ENCODE results near the gene C10orf67.
"Not testable (repeated sequence)": the region's sequence is repeated elsewhere in the genome, so short reads cannot be mapped to it uniquely, and the experiment has no call there.

Gene C10orf67

DNA sequence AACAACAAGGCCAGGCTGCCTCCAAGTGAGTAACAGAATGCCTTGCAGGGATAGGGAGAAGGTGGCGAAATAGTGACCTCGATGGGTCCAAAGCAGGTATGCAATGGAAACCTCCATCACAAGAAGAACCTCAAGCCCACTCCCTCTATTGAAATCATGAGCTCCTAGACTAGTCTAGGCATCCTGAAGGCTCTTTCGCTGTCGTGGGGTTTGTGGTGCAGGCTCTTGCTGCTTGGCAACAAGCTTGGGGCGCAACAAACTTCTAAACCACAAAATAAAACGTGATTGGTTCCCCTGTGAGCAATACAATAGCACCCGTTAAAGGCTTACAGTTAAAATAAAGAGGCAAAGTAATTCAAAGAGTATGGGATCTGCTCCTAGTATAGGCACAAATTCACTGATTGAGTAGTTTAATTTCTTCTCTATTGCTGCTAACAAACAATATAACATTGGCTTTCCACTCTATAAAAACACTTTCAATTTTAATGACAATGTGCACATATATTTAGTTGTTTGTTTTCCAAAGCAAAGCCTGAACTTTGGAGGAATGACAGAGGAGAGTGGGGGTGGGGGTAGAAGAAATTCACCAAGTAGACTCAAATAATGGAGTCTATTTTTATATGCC lies 64.1 kb downstream of the C10orf67 start:
- DNase-seq (ENCODE audit: low read depth in 2 of 2): no peak

DNA sequence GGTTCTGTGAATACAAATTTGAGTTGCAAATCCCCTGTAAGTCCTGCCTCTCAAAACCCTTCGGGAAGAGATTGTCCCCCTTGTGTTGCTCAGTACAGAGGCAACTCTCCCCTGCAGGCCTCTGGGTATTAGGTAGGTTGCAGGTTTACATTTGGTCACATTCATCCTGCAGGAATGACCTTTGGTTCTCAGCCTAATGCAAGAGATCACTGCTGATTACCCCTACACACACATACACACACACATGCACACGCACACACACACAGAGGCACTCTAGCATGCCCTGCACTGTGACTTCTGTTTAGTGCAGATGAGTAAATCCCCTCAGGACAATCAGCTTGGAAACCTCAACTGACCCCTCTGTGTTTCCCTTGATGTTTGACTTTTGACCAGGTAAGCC lies 69.2 kb downstream of the C10orf67 start:
- no peak for DNase-seq (ENCODE audit: low read depth in 2 of 2)

DNA sequence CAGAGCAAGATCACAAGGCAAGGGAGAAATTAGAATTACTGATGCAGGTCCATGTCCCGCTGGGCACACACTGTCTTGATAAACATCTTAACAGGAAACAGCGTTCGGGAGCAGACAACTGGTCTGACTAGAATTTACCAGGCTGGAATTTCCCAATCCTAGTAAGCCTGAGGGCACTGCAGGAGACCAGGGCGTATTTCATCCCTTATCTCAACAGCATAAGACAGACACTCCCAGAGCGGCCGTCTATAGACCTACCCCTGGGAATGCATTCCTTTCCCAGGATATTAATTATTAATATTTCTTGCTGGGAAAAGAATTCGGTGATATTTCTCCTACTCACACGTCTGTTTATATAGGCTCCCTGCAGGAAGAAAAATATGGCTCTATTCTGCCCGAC lies 70.4 kb downstream of the C10orf67 start:
- DNase-seq (ENCODE audit: low read depth in 2 of 2): not testable (repeated sequence)

DNA sequence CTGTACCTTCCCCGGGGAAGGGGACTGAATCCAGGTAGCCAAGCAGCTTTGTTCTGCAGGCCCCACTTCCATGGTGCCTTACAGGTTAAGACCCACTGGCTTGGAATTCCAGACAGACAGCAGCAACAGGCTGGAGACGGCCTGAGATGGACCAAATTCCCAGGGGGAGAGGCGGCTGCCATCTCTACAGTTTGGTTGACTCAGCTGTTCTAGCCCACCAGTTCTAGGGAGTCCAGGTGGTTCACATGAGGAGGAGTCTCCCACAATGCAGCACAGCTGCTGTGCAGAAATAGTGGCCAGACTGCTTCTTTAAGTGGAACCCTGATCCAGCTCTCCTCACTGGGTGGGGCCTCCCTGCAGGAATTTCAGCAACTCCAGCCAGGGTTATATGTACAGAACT lies 74.1 kb downstream of the C10orf67 start:
- DNase-seq (ENCODE audit: low read depth in 2 of 2): no peak

DNA sequence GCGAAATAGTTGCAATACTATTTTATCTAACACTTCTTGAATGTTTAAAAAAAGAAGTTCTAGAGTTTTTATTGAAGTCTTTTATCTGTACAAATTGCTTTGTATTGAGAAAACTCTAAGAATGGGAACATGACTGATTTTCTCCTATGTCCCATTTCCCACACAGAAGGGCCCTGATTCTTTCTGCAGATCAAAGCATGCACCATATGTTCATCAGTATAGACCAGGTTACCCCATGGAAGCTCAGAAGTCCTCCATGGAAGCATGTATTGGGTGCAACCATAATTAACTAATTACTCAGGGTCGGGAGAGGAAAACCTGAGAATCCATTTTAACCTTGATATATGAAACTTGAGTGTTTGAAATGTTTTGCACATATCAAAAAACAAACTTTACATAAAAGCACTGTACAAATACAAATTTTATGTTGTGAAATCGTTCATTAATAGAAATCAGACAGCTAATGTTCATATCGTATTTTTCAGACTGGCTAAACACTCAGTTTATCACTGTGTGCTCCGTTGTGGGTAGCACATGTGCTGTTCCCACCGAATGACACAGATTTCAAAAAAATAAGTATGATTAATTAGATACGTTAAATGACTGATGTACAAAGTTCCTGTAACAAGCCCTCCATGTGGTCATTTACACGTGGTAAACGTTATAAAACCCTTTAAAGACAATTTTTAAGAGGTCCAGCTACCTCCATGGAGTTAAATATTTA lies 81.0 kb downstream of the C10orf67 start:
- DNase-seq (ENCODE audit: low read depth in 2 of 2): no peak

DNA sequence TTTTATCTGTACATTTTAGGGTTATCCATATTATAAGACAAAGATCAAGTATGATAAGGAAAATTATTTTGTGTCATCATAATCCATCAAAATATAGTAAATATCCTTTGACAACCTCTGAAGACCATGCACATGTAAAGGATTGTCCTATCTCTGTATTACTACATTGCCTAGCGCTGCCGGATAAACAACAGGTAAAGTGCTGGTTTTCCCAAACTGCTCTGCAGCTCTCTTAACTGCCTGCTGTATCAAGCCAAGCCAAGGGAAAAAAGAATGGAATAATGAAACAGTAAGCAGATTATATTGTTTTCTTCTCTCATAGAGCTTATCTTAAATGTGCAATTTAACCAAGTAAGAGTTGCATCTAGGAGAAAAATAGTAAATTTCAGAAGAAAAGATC lies 81.7 kb downstream of the C10orf67 start:
- no peak for DNase-seq (ENCODE audit: low read depth in 2 of 2)

DNA sequence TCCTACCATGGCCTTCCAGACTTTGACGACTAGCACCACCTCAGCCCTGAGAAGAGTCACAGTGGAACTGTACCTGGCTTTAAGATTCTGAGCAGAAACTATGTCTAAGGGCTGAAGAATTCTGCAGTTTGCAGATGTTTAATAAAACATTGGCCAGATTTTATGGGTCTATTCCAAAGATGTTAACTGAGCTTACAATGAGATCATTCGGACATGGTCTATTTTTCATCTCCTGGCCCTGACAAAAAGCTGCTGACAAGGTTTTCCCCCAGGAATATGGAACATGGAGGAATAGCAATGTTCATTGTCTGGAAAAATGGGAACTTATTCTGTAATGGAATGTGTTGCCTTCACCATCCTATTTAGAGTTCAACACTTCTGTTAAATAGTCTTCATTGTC lies 86.1 kb downstream of the C10orf67 start:
- DNase-seq (ENCODE audit: low read depth in 2 of 2): no peak

DNA sequence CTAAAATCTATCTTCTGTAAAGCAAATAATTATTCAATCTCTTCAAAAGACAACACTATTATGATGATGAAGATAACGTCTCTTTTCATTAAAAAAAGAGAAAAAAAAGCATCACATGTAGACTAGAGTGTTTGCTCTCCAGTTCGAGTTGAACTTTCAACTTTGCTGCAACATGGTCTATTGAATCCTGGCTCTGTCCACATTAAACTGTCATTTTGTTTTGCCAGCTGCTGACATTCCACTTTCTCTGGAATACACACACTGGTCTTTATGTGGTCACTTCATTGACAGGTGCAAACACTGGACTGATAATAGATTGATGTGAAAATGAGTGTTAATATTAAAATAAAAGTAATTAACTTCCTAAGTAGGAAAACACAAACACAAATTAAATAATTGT lies 90.8 kb downstream of the C10orf67 start:
- no peak for DNase-seq (ENCODE audit: low read depth in 2 of 2)

DNA sequence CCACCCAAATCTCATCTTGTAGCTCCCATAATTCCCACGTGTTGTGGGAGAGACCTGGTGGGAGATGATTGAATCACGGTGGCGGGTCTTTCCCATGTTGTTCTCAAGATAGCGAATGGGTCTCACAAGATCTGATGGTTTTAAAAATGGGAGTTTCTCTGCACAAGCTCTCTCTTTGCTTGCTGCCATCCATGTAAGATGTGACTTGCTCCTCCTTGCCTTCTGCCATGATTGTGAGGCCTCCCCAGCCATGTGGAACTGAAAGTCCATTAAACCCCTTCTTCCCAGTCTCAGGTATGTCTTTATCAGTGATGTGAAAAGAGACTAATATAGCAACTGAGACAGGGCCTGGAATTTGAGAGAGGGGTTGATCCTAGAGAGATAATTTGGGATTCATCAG lies 91.7 kb downstream of the C10orf67 start:
- not testable (repeated sequence) for DNase-seq (ENCODE audit: low read depth in 2 of 2)

DNA sequence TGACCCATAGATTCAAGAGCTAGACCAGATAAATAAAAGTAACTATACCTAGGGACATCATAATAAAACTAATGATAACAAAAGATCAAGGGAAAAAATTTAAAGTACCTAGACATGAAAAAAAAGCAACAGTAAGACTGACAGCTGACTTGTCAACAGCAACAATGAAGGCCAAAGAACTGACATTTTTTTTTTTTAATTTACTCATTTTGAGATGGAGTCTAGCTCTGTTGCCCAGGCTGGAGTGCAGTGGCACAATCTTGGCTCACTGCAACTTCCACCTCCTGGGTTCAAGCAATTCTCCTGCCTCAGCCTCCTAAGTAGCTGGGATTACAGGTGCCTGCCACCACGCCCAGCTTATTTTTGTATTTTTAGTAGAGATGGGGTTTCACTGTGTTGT lies 102.8 kb downstream of the C10orf67 start:
- not testable (repeated sequence) for DNase-seq (ENCODE audit: low read depth in 2 of 2)

DNA sequence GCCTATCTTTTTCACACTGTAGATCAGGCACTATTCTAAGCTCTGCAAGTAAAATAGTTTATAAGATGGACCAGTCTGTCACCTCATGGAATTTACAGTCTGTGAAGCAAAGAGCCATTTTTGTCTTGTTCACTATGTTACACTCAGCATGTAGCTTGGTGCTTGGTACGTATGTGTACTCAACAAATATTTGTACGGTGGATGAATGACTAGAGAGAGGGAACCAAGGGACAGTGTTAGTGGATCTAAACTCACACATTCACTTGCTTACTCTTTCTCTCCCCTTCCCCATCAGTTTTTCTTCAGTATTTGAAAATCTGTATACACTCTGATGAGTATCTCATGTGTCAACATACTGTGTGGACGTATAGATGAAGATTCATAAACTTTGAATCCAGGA lies 106.6 kb downstream of the C10orf67 start:
- DNase-seq (ENCODE audit: low read depth in 2 of 2): no peak

DNA sequence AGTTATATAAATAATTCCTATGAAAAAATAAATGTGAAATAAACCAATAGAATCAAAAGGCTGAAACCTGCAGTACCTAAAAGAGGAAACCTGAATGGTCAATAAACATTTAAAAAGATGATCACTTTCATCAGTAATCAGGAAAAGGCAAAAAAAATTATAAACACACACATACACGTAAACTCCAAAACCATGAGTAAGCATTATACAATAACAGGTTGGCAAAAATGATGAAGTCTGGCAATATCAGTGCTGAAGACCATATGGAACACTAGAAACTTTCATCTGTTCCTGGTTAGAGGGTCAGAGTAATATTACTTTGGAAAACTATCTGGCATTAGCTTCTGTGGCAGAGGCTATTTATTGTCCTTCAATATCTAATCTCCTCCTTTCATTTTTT lies 114.0 kb downstream of the C10orf67 start:
- no peak for DNase-seq (ENCODE audit: low read depth in 2 of 2)

DNA sequence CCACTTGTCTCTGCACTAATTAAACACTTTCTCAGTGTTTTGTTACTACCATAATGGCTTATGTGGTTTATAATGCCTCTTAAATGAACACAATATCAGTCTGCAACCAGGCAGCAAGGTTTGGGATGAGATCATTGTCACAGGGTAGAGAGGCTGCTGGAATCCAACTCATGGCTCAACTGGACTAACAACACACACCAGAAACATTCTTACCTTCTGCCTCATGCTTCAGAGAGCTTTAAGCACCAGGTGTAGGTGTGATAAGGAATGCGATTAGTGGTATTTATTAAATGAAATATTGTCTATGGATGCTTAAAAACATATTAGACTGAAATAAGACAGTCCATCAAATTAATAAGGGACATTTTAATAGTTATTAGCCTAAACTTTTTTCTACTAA lies 127.1 kb downstream of the C10orf67 start:
- no peak for DNase-seq (ENCODE audit: low read depth in 2 of 2)

DNA sequence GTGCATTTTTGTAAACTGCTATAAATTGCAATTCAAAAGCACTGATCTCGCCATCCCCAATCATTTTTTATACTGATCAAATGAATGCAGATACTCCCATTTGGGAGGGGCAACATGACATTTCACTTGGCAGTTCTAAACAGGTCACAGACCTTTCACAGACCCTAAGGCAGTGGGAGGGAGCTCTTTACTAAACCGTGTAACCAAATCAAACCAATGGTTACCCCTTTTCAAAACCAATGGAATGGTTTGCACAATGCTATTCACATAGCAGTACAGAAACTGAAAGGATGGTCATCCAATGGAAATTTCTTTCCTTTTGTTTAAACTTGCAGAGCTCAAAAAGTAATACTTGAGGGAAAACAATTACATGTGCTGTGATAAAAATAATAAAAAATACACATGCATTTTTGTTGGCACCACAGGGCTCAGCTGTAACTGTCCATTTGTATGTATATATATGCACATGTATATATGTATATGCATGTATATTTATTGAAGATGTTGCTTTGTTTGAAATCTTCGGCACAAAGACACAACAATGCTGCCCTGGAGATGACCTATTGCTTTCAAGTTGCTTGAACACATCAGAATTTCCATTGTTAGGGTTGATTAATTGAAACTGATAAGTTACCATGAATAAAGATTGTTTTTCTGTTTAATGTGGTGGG lies 138.5 kb downstream of the C10orf67 start:
- DNase-seq (ENCODE audit: low read depth in 2 of 2): no peak

DNA sequence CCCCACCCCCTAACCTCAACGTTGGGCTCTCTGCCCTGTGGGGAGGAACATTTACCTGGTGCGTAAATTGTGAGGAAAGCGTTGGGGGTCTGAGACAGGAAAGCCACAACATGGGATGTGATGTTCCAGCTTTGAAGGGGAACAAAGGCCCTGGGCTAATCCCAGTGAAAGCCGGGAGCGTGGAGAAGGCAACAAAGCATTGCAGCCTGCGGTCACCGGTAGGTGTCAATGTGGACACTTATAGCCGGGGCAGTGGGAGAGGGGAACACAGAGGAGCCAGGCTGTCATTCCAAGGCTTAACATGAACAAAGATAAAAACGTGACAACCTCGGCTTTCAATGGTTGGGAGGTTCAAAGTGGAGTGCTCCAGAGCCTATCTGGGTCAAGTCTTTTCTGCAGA lies 139.8 kb downstream of the C10orf67 start:
- DNase-seq (ENCODE audit: low read depth in 2 of 2): no peak

DNA sequence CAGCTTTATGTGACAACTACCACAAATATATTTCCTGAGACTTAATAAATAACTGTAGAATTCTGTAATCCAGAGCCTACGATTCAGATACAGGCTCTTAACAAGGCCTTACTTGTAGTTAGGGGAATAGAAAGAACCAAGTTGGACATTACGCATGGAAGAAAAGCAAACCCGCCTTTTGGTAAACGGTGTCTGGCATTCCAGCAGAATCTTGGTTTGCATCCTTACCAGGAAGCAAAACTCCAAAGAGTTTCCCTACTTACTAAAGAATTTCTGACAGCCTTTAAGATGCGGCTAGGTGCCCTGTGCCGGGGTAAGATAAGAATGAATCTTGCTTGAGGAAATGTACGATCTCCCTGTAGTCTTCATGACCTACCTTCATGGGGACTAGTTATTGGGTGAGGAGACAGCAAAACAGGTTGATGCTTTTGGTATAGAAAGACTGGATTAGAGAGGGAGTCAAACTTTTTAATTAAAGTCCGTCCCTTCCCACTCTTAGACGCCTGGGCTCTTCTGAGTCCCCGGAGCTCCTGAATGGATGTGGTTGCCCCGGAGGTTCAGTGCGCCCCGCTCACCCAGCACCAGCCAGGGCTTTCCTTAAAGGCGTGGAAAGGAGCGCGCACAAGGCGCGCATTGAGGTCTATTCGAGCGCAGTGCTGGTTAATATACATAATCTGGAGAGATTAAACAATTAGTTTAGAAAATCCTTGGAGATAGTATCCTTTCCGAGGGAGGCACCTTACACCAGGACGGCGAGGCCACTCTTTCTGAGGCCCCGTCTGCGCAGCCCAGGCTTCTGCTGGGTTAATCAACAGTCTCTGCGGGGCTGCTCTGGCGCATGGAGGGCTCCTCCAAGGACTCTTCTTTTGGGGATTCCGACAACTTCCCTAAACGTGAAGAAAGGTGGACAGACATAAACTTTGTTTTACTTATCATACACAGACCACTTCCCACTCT lies 140.9 kb downstream of the C10orf67 start:
- no peak for DNase-seq (ENCODE audit: low read depth in 2 of 2)

DNA sequence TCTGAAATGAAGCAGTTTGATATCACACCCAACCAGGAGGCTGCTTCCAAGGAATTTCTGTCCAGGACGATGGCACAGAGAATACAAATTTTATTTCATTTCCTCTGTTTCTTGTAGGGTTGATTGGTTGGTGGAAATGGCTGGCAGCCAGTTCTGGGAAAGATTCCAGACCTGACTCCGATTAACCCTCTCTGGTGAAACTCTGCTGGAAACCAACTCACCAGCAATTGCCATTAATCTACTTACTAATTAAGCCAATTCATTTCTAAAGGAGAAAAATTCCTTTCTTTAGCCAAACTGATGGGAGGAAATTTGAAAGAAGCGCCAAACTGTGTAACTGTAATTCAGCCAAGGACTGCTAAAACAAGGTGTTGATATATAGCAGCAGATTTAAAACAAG lies 141.8 kb downstream of the C10orf67 start:
- no peak for DNase-seq (ENCODE audit: low read depth in 2 of 2)

DNA sequence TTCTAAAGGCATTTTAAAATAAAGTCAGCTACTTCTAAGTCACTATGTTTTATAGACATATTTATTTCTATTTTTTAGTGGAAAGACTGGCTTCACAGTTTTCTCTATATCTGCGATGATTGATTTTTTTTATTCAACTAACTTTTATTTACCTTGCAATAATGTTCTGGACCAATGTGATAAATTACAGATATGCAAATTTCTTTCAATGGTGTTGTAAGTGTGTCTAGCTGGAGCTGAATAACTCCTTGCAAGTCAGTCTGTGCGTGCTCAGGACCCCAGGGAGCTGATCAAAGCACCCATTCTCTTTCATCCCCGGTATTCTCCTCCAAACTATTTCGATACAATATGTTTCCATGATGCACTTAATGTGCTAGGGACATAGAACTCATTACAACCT lies 142.8 kb downstream of the C10orf67 start:
- DNase-seq (ENCODE audit: low read depth in 2 of 2): no peak

DNA sequence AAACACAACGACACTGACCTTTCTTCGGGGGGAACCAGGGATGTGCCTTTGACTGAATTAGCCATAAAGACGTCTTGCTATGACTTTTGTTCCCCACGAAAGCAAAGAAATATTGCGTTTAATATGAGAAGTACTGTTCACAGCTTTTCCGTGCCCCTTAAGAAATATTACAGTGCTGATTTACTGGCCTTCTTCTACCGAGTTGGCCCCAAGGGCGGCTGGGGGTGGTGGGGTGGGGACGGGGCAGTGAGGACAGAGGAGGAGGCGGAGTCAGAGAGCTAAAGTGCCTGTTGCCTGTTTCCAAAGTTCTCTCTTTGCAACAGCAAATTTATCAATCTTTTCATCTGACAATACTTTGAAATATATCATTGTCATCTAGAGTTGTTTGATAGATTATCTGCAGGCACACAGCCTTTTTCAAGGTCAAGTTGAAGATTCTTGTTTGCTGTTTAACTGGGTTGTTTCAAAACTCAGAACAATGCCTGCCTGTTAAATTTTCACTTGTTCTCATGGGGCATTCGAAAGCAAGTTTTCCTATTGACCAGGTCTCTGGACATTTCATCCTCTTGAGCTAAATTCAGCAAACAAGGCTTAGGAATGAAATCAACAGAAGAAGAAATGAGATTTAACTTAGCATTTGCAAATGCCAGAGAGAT lies 143.5 kb downstream of the C10orf67 start:
- no peak for DNase-seq (ENCODE audit: low read depth in 2 of 2)

DNA sequence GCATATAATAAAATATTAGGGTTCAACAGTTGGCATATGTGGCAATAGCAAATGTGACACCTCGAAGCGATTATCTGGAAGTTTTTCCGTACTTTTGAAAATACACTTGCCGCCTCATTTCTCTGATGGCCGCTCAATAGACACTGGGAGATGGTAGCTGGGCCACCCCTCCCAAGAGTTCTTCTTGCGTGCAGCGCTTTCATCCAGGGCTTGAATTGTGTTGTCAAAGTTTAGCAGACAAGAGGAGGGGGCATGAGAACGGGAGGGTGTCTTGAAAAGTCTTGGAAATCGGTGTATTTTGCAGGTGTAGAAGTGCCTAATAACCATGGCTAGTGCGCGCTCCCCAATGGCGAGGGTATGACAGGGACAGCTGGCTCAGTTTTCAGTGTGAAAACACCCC lies 144.0 kb downstream of the C10orf67 start:
- DNase-seq (ENCODE audit: low read depth in 2 of 2): no peak

DNA sequence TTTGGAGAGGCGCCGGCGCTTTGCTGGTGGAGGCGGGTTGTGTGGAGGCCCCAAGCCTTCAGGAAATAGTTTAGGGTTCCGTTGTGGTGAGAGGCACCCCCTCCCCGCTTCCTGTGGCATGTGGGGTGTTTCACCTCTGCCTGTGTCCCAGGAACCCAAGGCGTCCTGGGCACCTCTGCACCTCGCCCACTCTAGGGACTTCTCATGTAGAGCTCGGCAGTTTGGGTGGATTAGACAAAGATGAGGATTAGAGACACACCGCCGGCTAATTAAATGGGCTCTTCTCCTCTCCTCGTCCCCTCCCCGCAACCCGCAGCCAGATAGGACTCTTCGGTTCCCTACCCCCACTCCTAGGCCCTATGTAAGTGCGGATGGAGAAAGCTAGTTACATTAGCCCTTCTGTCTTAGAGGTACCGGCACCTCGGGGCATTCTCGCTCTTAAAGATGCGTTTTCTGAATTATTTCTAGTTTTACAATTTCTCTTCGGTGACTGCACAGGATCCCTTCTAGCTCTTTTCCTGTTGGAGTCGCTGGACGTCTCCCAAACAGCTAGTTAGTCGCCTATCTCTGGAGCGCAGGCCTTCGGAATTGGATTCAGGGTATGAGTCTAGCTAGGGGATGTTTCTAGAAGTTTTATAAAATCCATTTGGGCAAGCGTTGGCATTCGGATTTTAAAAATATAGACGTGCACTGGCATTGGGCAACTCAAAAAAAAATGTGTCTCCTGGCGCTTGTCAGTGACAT lies 144.7 kb downstream of the C10orf67 start:
- DNase-seq (ENCODE audit: low read depth in 2 of 2): no peak

Data from stimulated activated CD4-positive, alpha-beta T cell treated with anti-CD3 and anti-CD28 coated beads, Interleukin-1b, Interleukin-23, amount 100 ng/mL, for 4 hours (primary cell).